SK-N-SH treated with all-trans-retinoic acid at 6 μM for 48 hours (cell line): Measurements from ENCODE around the gene LAMA3.

Experiments used
- ARNTL ChIP-seq: fragments of 450-650 bp; formaldehyde crosslinking; IDR thresholded peaks from 2 replicates; pipeline ENCODE4 v1.5.0; 2020; ENCODE audit warnings: low read depth, mild to moderate bottlenecking, moderate library complexity, borderline replicate concordance
- PPARA ChIP-seq: fragments of 250-450 bp; sonication (Bioruptor Pico); IDR thresholded peaks from 2 replicates; pipeline ENCODE4 v1.5.0; 2020; ENCODE audit warnings: mild to moderate bottlenecking, borderline replicate concordance
- RARB ChIP-seq: fragments of 250-450 bp; sonication (Bioruptor Pico); IDR thresholded peaks from 2 replicates; pipeline ENCODE4 v1.8.0; 2021; ENCODE audit warnings: mild to moderate bottlenecking, moderate library complexity
- SNAI2 ChIP-seq: fragments of 250-450 bp; sonication (Bioruptor Pico); IDR thresholded peaks from 2 replicates; pipeline ENCODE4 v1.5.0; 2020; ENCODE audit warnings: mild to moderate bottlenecking, moderate library complexity
- ZFP3 ChIP-seq: fragments of 250-450 bp; sonication (Bioruptor Pico); IDR thresholded peaks from 2 replicates; pipeline ENCODE4 v1.5.0; 2020; ENCODE audit warnings: mild to moderate bottlenecking, moderate library complexity
- TF ChIP-seq, protein P1 (sequence below): fragments of 250-450 bp; sonication (Bioruptor Pico); IDR thresholded peaks from 2 replicates; pipeline ENCODE4 v1.5.1; 2020; ENCODE audit warnings: low read depth, mild to moderate bottlenecking, moderate library complexity
- TF ChIP-seq, protein P2 (sequence below): fragments of 250-450 bp; sonication (Bioruptor Pico); IDR thresholded peaks from 2 replicates; pipeline ENCODE4 v1.8.0; 2020; ENCODE audit warnings: mild to moderate bottlenecking, moderate library complexity, borderline replicate concordance

DNA sequence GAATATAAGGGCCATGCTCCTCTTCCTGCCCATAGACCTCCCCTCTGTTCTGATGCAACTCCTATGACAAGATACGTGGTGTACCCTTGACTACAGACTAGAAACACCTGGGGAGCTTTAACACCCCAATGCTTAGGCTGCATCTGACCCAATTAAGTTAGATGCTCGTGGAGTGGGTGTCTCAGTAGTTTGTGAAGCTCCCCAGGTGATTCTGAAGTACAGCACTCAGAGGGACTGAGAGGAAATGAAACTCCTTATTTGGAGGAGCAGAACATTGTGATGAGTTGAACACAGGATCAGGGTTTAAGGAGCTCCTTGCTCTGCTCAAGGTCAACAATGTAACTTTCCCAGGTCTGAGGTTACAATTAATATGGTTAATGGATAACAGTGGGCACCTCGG is 245.0 kb downstream of the LAMA3 start:
- TF ChIP-seq PPARA (CRISPR knock-in tag) (no peak), RARB (CRISPR knock-in tag) (no peak), SNAI2 (CRISPR knock-in tag) (no peak), ZFP3 (no peak), ARNTL (no peak)
- TF ChIP-seq, protein P1, sequence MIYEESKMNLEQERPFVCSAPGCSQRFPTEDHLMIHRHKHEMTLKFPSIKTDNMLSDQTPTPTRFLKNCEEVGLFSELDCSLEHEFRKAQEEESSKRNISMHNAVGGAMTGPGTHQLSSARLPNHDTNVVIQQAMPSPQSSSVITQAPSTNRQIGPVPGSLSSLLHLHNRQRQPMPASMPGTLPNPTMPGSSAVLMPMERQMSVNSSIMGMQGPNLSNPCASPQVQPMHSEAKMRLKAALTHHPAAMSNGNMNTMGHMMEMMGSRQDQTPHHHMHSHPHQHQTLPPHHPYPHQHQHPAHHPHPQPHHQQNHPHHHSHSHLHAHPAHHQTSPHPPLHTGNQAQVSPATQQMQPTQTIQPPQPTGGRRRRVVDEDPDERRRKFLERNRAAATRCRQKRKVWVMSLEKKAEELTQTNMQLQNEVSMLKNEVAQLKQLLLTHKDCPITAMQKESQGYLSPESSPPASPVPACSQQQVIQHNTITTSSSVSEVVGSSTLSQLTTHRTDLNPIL (CRISPR knock-in tag): no peak
- TF ChIP-seq, protein P2, sequence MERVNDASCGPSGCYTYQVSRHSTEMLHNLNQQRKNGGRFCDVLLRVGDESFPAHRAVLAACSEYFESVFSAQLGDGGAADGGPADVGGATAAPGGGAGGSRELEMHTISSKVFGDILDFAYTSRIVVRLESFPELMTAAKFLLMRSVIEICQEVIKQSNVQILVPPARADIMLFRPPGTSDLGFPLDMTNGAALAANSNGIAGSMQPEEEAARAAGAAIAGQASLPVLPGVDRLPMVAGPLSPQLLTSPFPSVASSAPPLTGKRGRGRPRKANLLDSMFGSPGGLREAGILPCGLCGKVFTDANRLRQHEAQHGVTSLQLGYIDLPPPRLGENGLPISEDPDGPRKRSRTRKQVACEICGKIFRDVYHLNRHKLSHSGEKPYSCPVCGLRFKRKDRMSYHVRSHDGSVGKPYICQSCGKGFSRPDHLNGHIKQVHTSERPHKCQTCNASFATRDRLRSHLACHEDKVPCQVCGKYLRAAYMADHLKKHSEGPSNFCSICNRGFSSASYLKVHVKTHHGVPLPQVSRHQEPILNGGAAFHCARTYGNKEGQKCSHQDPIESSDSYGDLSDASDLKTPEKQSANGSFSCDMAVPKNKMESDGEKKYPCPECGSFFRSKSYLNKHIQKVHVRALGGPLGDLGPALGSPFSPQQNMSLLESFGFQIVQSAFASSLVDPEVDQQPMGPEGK: no peak
